Ovary (tissue), 3 donors: ENCODE results near the gene WNT7B.

Experiments
- CTCF ChIP-seq, 3 donors: fragments of 450-650 bp in 2 of 3; fragments of 200-600 bp in 1 of 3; IDR thresholded peaks; one replicate each; pipeline versions ENCODE4 v1.5.1 to v1.8.0; 2016 to 2022; ENCODE audit warnings: antibody characterized with exemption in 3 of 3, mild to moderate bottlenecking in 1 of 3
- POLR2A ChIP-seq: fragments of 450-650 bp; IDR thresholded peaks from one replicate; pipeline ENCODE4 v1.6.1; 2017; ENCODE audit warnings: antibody characterized with exemption, mild to moderate bottlenecking, moderate library complexity
- donor health status: DM: no; HTN: no; CAD: no.

DNA sequence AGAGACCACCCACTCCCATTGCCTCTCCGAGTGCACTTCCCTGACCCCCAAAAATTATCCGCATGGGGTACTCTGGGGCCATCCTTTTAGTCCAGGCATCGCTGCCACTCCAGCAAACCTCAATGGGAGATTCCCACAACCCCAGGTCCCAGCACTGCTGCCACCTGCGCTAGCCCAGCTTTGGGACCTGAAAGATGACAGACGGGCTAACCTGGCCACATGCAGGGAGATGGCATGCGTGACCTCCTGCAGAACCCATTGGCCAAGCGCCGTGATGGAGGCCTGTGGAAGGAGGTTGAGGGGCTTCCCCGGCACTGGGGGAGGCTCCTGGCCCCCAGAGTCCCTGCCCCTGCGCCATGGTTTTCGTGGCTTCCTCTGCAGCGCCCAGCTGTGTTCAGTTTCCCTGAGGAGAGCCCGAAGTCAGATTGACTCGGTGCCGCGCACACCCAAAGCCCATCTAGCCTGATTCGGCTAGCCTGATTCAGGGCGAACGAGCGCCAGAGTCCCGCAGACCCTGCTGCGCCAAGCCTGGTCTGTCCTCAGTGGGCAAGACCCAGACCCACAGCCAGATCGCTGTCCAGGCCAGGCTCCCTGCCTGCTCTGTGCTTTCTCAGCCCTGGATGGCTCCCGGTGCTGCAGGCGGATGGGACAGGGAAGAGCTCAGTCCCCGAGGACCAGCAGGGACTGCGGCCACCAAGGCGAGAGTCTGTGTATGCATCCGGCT lies 751 bp upstream of the WNT7B start:
- TF ChIP-seq CTCF (IDR thresholded peaks at IDR 0.05) = no peak
- TF ChIP-seq POLR2A = no peak
